HG03097 (cell line): Measurements from ENCODE around the gene DSCAM.
"Not testable (repeated sequence)": the region's sequence is repeated elsewhere in the genome, so short reads cannot be mapped to it uniquely, and the experiment has no call there.

Experiments
- ATAC-seq: cut with Tn5 transposase; IDR thresholded peaks from one replicate; pipeline ENCODE4 v1.9.1; 2021; ENCODE audit not compliant: unreplicated experiment, low FRiP score

The DSCAM gene

GRCh38 chr21:40200126-40200525, 646.8 kb downstream of the DSCAM start:
- no peak for ATAC-seq

GRCh38 chr21:40194185-40194980, 652.6 kb downstream of the DSCAM start:
- ATAC-seq, result no peak

GRCh38 chr21:40191616-40192015, 655.3 kb downstream of the DSCAM start:
- no peak for ATAC-seq

GRCh38 chr21:40191196-40191595, 655.8 kb downstream of the DSCAM start:
- ATAC-seq, result no peak

- ATAC-seq, result no peak
These were observed 658.9 kb downstream of the DSCAM start for GRCh38 chr21:40187946-40188654.

- no peak for ATAC-seq
These were observed 659.7 kb downstream of the DSCAM start for GRCh38 chr21:40187244-40187643.

GRCh38 chr21:40186045-40186444, 660.9 kb downstream of the DSCAM start:
- no peak for ATAC-seq

- ATAC-seq, result no peak
These were observed 661.8 kb downstream of the DSCAM start for GRCh38 chr21:40185208-40185607.

DNA sequence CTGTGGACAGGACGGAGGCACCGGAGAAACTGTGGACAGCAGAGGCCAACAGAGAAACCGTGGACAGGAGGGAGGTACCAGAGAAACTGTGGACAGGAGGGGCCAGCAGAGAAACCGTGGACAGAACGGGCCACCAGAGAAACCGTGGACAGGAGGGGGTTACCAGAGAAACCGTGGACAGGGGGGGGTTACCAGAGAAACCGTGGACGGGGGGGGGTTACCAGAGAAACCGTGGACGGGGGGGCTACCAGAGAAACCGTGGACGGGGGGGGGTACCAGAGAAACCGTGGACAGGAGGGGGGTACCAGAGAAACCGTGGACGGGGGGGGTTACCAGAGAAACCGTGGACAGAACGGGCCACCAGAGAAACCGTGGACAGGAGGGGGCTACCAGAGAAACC, 664.5 kb downstream of the DSCAM start:
- not testable (repeated sequence) for ATAC-seq

DNA sequence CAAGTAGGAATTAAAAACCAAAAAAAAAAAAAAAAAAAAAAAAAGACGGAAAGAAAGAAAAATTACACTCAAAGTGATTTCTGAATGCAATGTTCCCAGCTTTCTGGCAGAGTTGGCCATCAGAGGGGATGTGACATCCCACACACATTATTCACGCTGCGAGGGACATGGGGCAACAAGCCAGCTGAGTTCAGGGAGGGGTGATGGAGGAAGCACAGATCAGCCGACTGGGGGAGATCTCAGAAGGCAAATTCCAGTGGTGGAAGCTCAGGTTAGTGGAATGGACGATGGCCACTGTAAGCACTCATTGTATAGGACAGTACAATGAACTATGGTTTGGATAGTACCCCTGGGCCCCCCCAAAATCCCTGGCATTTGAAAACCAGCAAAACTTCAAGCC, 667.8 kb downstream of the DSCAM start:
- ATAC-seq, result no peak

GRCh38 chr21:40178726-40179125, 668.2 kb downstream of the DSCAM start:
- ATAC-seq, result no peak

- no peak for ATAC-seq
These were observed 669.0 kb downstream of the DSCAM start for GRCh38 chr21:40177979-40178378.

- ATAC-seq, result no peak
These were observed 670.2 kb downstream of the DSCAM start for GRCh38 chr21:40176724-40177123.

DNA sequence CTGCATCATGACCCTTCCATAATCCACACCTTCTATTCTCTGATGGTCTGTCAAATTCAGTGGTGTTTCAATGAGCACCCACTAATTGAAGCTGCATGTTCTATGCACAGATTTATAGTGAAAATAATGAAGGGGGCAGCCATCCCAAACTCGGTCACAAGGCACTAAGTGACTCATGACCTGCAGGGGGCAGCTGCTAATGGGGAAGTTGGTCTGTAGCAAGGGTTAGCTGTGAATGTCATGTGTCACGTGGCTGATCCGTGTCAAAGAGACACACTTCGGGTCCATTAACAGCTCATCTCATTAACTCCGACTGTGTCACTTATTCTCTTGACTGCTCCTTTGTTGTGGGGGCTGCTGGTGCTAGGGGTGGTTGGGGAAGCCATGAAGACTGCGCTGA, 673.1 kb downstream of the DSCAM start:
- ATAC-seq, result no peak

DNA sequence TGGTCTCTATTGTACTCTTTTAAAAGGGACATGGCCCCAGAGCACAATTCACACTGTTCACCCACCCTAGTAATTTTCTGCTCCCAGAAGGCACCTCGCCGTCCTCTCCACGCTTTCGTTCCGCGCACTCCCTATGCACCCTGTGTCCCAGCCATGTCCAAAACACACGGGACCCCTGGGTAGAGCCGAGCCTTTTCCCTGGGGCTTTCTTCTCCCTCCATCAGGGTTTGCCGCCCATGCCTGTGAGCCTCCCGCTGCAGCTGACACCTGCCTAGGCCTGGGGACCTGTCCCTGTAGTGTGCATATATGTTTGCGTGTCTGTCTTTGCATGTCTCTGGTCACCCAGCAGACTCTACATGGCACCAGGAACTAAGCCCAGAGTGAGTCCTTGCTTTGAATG, 677.0 kb downstream of the DSCAM start:
- no peak for ATAC-seq

- ATAC-seq, result no peak
These were observed 680.6 kb downstream of the DSCAM start for GRCh38 chr21:40166291-40166843.

GRCh38 chr21:40165773-40166070, 681.2 kb downstream of the DSCAM start:
- no peak for ATAC-seq

GRCh38 chr21:40164905-40165772, 681.8 kb downstream of the DSCAM start:
- no peak for ATAC-seq

DNA sequence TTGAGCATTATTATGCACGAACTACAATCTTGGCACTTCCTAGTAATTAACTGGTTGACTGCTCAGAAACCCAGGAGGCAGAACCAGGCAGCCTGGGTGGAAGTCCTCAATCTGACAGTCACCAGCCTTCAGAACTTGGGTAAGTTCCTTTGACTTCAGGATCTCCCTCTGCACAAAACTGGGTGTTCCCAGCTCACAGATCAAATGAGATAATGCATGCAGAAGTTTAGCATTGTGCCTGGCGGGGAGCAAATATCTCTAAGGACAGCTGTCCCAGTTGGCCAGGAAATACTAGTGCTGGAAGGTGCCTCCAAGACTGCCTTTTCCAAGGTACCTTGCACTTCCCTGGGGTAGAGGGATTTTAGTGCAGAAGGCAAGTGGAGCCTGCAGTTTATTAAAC, 684.9 kb downstream of the DSCAM start:
- no peak for ATAC-seq

DNA sequence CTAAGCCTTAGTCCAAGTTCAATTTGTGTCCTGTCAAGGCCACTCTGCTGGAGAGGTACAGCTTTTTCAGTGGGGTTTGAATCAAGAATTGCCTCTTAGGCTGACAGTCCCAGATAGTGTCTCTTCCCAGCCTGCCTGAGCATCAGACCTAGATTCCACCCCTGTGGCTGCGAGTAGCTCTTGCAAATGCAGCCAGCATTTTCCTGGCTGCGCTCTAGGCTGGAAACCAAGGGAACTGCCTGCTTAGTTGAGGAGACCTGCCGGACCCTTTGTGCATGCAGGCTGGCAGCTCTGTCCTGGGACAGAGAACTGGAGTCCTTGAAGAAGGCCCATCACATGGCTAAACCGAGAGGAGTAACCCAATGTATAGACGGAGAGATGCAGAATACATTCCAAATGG, 686.0 kb downstream of the DSCAM start:
- ATAC-seq, result no peak

DNA sequence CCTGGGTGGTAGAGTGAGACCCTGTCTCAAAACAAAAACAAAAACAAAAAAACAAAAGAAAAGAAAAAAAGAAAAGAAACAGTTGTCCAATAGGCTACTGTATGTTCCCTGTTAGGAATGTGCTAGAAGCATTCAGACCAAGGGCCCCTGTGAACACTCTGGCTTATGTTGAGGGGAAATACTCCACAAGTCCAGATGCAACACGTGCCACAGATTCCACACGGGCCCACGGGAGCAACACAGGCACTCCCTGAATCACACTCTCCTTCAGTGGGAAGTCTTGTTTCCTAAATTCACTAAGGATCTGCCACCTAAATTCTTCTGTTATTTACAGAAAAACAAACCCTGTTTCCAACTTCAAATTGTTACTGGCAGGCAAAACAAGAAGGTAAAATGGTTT, 688.6 kb downstream of the DSCAM start:
- ATAC-seq, result no peak
